ENCODE results near the gene FBXO24. TPM values are rescaled to one million over a fixed set of nuclear protein-coding genes. Genes with fewer than 3 reads are reported as not detected.
"Not testable (repeated sequence)": the region's sequence is repeated elsewhere in the genome, so short reads cannot be mapped to it uniquely, and the experiment has no call there.

Gene FBXO24
- 0.21 and 1.2 TPM in 2 replicates for total RNA-seq
- 0.43 TPM for polyA plus RNA-seq (2012)

GRCh38 chr7:100586266-100587025, at the start of gene FBXO24:
FBXO24 (plus strand) TSS chr7:100586328; CDS start chr7:100586626, 298 bp downstream.
- peak; percentile 100 for DNase-seq (ENCODE audit: low read depth)

- DNase-seq (ENCODE audit: low read depth), result not testable (repeated sequence)
Measured at GRCh38 chr7:100536695-100537094, 49.4 kb upstream of the FBXO24 start.

GRCh38 chr7:100538348-100538653, 47.8 kb upstream of the FBXO24 start:
- DNase-seq (ENCODE audit: low read depth), result no peak

GRCh38 chr7:100538654-100539435, 47.3 kb upstream of the FBXO24 start, which contains the start of gene AGFG2:
AGFG2 (plus strand) TSS chr7:100539203; CDS start chr7:100539347, 144 bp downstream.
- peak; percentile 100 for DNase-seq (ENCODE audit: low read depth)

GRCh38 chr7:100539436-100540006, 46.6 kb upstream of the FBXO24 start:
- DNase-seq (ENCODE audit: low read depth), result no peak

GRCh38 chr7:100540073-100540723, 45.9 kb upstream of the FBXO24 start:
- DNase-seq (ENCODE audit: low read depth), result no peak

- not testable (repeated sequence) for DNase-seq (ENCODE audit: low read depth)
Measured at GRCh38 chr7:100541309-100541708, 44.8 kb upstream of the FBXO24 start.

GRCh38 chr7:100543586-100543985, 42.5 kb upstream of the FBXO24 start:
- no peak for DNase-seq (ENCODE audit: low read depth)

GRCh38 chr7:100544386-100544785, 41.7 kb upstream of the FBXO24 start:
- DNase-seq (ENCODE audit: low read depth), result no peak

GRCh38 chr7:100544967-100545359, 41.2 kb upstream of the FBXO24 start:
- peak; percentile 38 for DNase-seq (ENCODE audit: low read depth)

- DNase-seq (ENCODE audit: low read depth), result peak; percentile 71
Measured at GRCh38 chr7:100545360-100546128, 40.6 kb upstream of the FBXO24 start.

GRCh38 chr7:100546129-100546925, 39.8 kb upstream of the FBXO24 start:
- DNase-seq (ENCODE audit: low read depth), result no peak

- DNase-seq (ENCODE audit: low read depth), result no peak
Measured at GRCh38 chr7:100546926-100547800, 39.0 kb upstream of the FBXO24 start.

GRCh38 chr7:100547872-100548271, 38.3 kb upstream of the FBXO24 start:
- DNase-seq (ENCODE audit: low read depth), result no peak

- not testable (repeated sequence) for DNase-seq (ENCODE audit: low read depth)
Measured at GRCh38 chr7:100548446-100548845, 37.7 kb upstream of the FBXO24 start.

GRCh38 chr7:100552532-100552931, 33.6 kb upstream of the FBXO24 start:
- no peak for DNase-seq (ENCODE audit: low read depth)

GRCh38 chr7:100553032-100553431, 33.1 kb upstream of the FBXO24 start:
- no peak for DNase-seq (ENCODE audit: low read depth)

GRCh38 chr7:100555701-100556100, 30.4 kb upstream of the FBXO24 start:
- no peak for DNase-seq (ENCODE audit: low read depth)

GRCh38 chr7:100556541-100556940, 29.6 kb upstream of the FBXO24 start:
- peak; percentile 62 for DNase-seq (ENCODE audit: low read depth)

All from myocyte (in vitro differentiated cells).